Stomach smooth muscle (tissue), 2 donors: ENCODE data around the gene NGF.
"Not testable (repeated sequence)": the region's sequence is repeated elsewhere in the genome, so short reads cannot be mapped to it uniquely, and the experiment has no call there.

Experiments used
- H3K27ac ChIP-seq: one replicate; pipeline ENCODE4 v1.7.0; 2013; ENCODE audit warnings: mild to moderate bottlenecking, low read length, inconsistent platforms
- H3K27me3 ChIP-seq, 2 donors: one replicate each; pipeline ENCODE4 v1.7.0; 2013; ENCODE audit warnings: low read length in 2 of 2; ENCODE audit not compliant: insufficient read depth in 2 of 2, control insufficient read depth in 1 of 2
- H3K36me3 ChIP-seq, 2 donors: one replicate each; pipeline ENCODE4 v1.7.0; 2013; ENCODE audit warnings: low read length in 2 of 2; ENCODE audit not compliant: control insufficient read depth in 2 of 2, insufficient read depth in 2 of 2
- H3K4me1 ChIP-seq: one replicate; pipeline ENCODE4 v1.7.0; 2013; ENCODE audit warnings: low read length; ENCODE audit not compliant: control insufficient read depth, insufficient read depth
- H3K4me3 ChIP-seq, 2 donors: one replicate each; pipeline ENCODE4 v1.7.0; 2013; ENCODE audit warnings: low read length in 2 of 2
- H3K9ac ChIP-seq, 2 donors: one replicate each; pipeline ENCODE4 v1.7.0; 2013; ENCODE audit warnings: low read length in 2 of 2, mild to moderate bottlenecking in 1 of 2
- H3K9me3 ChIP-seq, 2 donors: one replicate each; pipeline ENCODE4 v1.7.0; 2013; ENCODE audit warnings: low read length in 2 of 2; ENCODE audit not compliant: control insufficient read depth in 2 of 2
- donor health status: healthy.
- donor health status: Pancreatic carcinoma.

NGF gene

GRCh38 chr1:115360505-115361129 is 22.6 kb upstream of the NGF start:
- H3K36me3 ChIP-seq, H3K4me3 ChIP-seq, H3K27ac ChIP-seq, H3K9me3 ChIP-seq, H3K27me3 ChIP-seq, H3K9ac ChIP-seq: not testable (repeated sequence)
- peaks cover 17% of the 10 kb centered on the region for H3K4me1 ChIP-seq

DNA sequence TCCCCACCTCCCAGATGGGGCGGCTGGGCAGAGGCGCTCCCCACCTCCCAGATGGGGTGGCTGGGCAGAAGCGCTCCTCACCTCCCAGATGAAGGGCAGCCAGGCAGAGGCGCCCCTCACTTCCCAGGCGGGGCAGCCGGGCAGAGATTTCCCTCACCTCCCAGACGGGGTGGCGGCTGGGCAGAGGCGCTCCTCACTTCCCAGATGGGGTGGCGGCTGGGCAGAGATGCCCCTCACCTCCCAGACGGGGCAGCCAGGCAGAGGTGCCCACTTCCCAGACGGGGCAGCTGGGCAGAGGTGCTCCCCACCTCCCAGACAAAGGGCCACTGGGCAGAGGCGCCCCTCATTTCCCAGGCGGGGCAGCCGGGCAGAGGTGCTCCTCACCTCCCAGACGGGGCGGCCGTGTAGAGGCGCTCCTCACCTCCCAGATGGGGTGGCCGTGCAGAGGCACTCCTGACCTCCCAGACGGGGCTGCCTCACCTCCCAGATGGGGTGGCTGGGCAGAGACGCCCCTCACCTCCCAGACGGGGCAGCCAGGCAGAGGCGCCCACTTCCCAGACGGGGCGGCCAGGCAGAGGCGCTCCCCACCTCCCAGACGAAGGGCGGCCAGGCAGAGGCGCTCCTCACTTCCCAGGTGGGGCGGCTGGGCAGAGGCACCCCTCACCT is 21.9 kb upstream of the NGF start:
- not testable (repeated sequence) for H3K9ac ChIP-seq, H3K27ac ChIP-seq, H3K27me3 ChIP-seq, H3K36me3 ChIP-seq, H3K4me3 ChIP-seq, H3K9me3 ChIP-seq
- H3K4me1 ChIP-seq: peaks cover 13% of the 10 kb centered on the region

DNA sequence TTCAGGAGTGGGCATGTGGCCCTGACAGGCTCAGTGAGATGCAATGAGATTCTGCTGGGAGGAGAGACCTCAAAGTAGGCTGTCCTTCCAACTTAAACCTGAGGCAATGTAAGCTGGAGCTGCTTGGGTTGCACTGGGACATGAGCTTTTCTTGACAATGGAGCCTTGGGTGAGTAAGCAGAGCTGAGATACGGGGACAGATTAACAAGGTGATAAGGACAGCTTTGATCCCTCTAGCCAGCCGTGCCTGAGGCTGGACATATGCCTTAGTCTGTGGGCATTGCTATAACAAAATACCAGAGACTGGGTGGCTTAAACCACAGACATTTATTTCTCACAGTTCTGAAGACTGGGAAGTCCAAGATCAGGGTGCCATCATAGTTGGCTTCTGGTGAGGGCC is 18.3 kb upstream of the NGF start:
- H3K27me3 ChIP-seq: peaks cover 0 to 2% of the 10 kb centered on the region in 2 donors
- no peaks in the 10 kb centered on the region for H3K36me3 ChIP-seq
- H3K27ac ChIP-seq: no peak overlapping the region
- H3K4me3 ChIP-seq: no peak overlapping the region
- no peak overlapping the region for H3K9ac ChIP-seq
- H3K9me3 ChIP-seq: no peaks in the 10 kb centered on the region
- no peaks in the 10 kb centered on the region for H3K4me1 ChIP-seq

- H3K27me3 ChIP-seq: peaks cover 0 to 2% of the 10 kb centered on the region in 2 donors
- H3K9me3 ChIP-seq: no peaks in the 10 kb centered on the region
- H3K27ac ChIP-seq: no peak overlapping the region
- H3K36me3 ChIP-seq: no peaks in the 10 kb centered on the region
- H3K9ac ChIP-seq: no peak overlapping the region
- no peak overlapping the region for H3K4me3 ChIP-seq
- H3K4me1 ChIP-seq: no peaks in the 10 kb centered on the region
These were observed 17.0 kb upstream of the NGF start for GRCh38 chr1:115355069-115355468.

DNA sequence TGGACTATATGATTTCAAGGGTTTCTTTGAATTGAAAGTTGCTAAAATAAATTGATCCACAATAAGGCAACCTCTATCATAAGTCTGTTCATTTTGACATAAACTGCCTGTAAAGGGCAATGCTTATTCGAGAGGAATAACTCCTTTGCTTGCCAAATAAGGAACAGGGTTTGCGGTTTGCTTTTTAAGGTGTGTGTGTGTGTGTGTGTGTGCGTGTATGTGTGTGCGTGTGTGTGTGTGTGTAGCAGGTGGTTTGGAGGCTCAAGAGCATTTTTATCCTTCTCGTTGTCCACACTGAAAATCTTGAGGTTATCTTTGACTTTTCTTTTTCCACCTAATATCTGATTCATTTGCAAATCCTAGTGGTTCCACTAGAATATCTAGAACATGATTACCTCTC is 13.1 kb upstream of the NGF start:
- no peaks in the 10 kb centered on the region for H3K4me1 ChIP-seq
- H3K4me3 ChIP-seq: no peak overlapping the region
- H3K9ac ChIP-seq: no peak overlapping the region
- H3K27me3 ChIP-seq: peaks cover 0 to 2% of the 10 kb centered on the region in 2 donors
- H3K9me3 ChIP-seq: peaks cover 0 to 3% of the 10 kb centered on the region in 2 donors
- no peaks in the 10 kb centered on the region for H3K36me3 ChIP-seq
- no peak overlapping the region for H3K27ac ChIP-seq

DNA sequence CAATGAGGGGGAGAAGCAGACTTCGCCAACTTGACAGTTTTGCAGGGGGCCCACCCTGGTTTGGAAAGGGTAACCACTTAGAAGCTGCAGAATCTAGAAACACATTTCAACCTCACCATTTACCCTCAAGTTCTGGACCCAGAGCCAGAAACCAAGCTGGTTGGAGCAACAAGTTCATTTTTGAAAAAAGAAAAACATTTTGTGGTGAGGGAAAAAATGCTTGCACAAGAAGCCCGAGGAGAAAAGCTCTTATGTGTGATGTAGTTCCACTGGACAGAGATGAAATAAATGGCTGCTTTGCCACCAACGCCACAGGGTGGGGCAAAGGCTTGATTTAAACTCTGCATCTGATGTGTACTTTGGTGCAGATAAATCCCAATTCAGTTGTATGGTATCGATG is 10.6 kb upstream of the NGF start:
- peaks cover 0 to under 1% of the 10 kb centered on the region in 2 donors for H3K27me3 ChIP-seq
- no peak overlapping the region for H3K27ac ChIP-seq
- no peaks in the 10 kb centered on the region for H3K4me1 ChIP-seq
- H3K9me3 ChIP-seq: peaks cover 0 to 3% of the 10 kb centered on the region in 2 donors
- no peaks in the 10 kb centered on the region for H3K36me3 ChIP-seq
- no peak overlapping the region for H3K9ac ChIP-seq
- H3K4me3 ChIP-seq: no peak overlapping the region

DNA sequence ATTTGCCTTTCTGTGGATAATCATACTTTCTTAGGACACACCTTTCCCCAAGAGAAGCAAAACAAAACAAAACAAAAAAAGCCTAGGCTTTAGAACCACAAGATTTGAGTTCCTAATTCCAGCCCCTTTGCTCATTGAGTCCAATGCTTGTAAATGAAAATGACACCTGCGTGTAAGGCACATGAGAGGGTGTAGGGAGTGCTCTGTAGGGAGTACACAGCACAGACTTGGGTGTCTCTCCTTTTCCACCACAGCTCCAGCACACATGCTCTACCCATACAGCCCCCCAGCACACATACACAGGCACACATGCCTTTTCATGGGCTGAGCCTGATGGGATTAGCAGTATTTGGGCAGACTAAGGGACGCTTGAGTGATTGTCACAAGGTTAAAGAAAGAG is 9.2 kb upstream of the NGF start:
- Histone ChIP-seq H3K9me3 (peaks cover 0 to 3% of the 10 kb centered on the region in 2 donors), H3K4me1 (no peaks in the 10 kb centered on the region), H3K27me3 (no peaks in the 10 kb centered on the region), H3K27ac (no peak overlapping the region), H3K36me3 (no peaks in the 10 kb centered on the region), H3K9ac (no peak overlapping the region), H3K4me3 (no peak overlapping the region)

GRCh38 chr1:115343200-115343737 is 5.2 kb upstream of the NGF start:
- peaks cover 0 to 3% of the 10 kb centered on the region in 2 donors for H3K9me3 ChIP-seq
- H3K9ac ChIP-seq: no peak overlapping the region
- no peaks in the 10 kb centered on the region for H3K36me3 ChIP-seq
- H3K27ac ChIP-seq: no peak overlapping the region
- H3K4me3 ChIP-seq: no peak overlapping the region
- H3K4me1 ChIP-seq: peaks cover 1% of the 10 kb centered on the region
- peaks cover 5% of the 10 kb centered on the region in 2 donors for H3K27me3 ChIP-seq

GRCh38 chr1:115341948-115342347 is 3.9 kb upstream of the NGF start:
- Histone ChIP-seq H3K9me3 (peaks cover 0 to 3% of the 10 kb centered on the region in 2 donors), H3K9ac (no peak overlapping the region), H3K27ac (no peak overlapping the region), H3K27me3 (peaks cover 8 to 14% of the 10 kb centered on the region in 2 donors), H3K4me3 (no peak overlapping the region), H3K4me1 (peaks cover 12% of the 10 kb centered on the region), H3K36me3 (no peaks in the 10 kb centered on the region)

DNA sequence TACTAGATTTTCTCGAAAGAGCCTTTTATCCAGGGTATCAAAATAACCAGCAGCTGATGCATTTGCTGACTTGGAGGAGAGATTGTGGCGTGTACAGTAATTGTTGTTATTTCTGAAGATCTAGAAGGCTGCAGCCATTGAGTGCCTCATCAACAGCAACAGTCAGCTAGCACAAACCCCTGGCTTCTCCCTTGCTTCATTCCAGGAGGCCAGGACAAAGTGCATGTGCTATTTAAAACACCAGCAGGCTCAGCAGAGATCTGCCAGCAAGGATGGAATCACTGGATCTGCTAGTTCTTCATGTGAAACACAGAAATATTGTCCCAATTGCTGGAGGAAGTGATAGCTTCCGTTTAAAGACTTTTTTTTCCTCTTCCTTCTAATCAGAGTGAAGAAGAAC is 2.8 kb upstream of the NGF start:
- Histone ChIP-seq H3K27ac (no peak overlapping the region), H3K27me3 (peaks cover 11 to 14% of the 10 kb centered on the region in 2 donors), H3K36me3 (no peaks in the 10 kb centered on the region), H3K4me1 (peaks cover 14% of the 10 kb centered on the region), H3K4me3 (no peak overlapping the region), H3K9me3 (no peaks in the 10 kb centered on the region), H3K9ac (no peak overlapping the region)

- Histone ChIP-seq H3K27me3 (peaks cover 11 to 14% of the 10 kb centered on the region in 2 donors), H3K36me3 (no peaks in the 10 kb centered on the region), H3K9ac (no peak overlapping the region), H3K9me3 (no peaks in the 10 kb centered on the region), H3K4me1 (peaks cover 14% of the 10 kb centered on the region), H3K4me3 (no peak overlapping the region), H3K27ac (no peak overlapping the region)
These were observed 390 bp upstream of the NGF start for GRCh38 chr1:115338457-115338820.
